Neural cell (in vitro differentiated cells): Measurements from ENCODE around the gene LUC7L. TPM values are rescaled to one million over a fixed set of nuclear protein-coding genes. Genes with fewer than 3 reads are reported as not detected.
"Not testable (repeated sequence)": the region's sequence is repeated elsewhere in the genome, so short reads cannot be mapped to it uniquely, and the experiment has no call there.

Experiments used
- H2AFZ ChIP-seq: fragments of 200-600, 300-800 bp; sonication (generic), shearing (Covaris generic); 2 replicates; pipeline ENCODE4 v1.6.0; 2014; ENCODE audit warnings: low read depth, mild to moderate bottlenecking, antibody characterized with exemption, low read length, moderate library complexity
- H3F3A ChIP-seq: fragments of 200-600 bp; shearing (Covaris generic); 2 replicates; pipeline ENCODE4 v1.6.1; 2016; ENCODE audit warnings: mild to moderate bottlenecking, moderate library complexity, mixed read lengths, antibody characterized with exemption, low read length; ENCODE audit not compliant: insufficient read depth, poor library complexity, severe bottlenecking
- H3K27ac ChIP-seq: fragments of 200-600, 300-800 bp; sonication (generic), shearing (Covaris generic); 2 replicates; pipeline ENCODE4 v1.5.1; 2014; ENCODE audit warnings: mild to moderate bottlenecking, low read length, moderate library complexity
- H3K27me3 ChIP-seq: fragments of 300-800, 200-600 bp; sonication (generic), shearing (Covaris generic); 2 replicates; pipeline ENCODE4 v1.6.0; 2014; ENCODE audit warnings: mild to moderate bottlenecking, low read depth, low read length, moderate library complexity; ENCODE audit not compliant: insufficient read depth
- H3K36me3 ChIP-seq: fragments of 300-800, 200-600 bp; sonication (generic), shearing (Covaris generic); 2 replicates; pipeline ENCODE4 v1.5.1; 2014; ENCODE audit warnings: mild to moderate bottlenecking, antibody characterized with exemption, low read length, moderate library complexity; ENCODE audit not compliant: insufficient read depth
- H3K4me2 ChIP-seq: fragments of 300-800, 200-600 bp; sonication (generic), shearing (Covaris generic); 2 replicates; pipeline ENCODE4 v1.6.0; 2014; ENCODE audit warnings: mild to moderate bottlenecking, low read length
- H3K4me3 ChIP-seq: fragments of 300-800, 200-600 bp; sonication (generic), shearing (Covaris generic); 2 replicates; pipeline ENCODE4 v1.5.1; 2014; ENCODE audit warnings: mild to moderate bottlenecking, low read length, moderate library complexity
- H3K79me2 ChIP-seq: fragments of 200-600 bp; shearing (Covaris generic); replicated peaks from 2 replicates; pipeline ENCODE4 v1.6.0; 2014; ENCODE audit warnings: mild to moderate bottlenecking, low read length, moderate library complexity; ENCODE audit not compliant: insufficient read depth
- H3K9ac ChIP-seq: fragments of 300-800, 200-600 bp; sonication (generic), shearing (Covaris generic); 2 replicates; pipeline ENCODE4 v1.6.1; 2016; ENCODE audit warnings: mild to moderate bottlenecking, low read length, mixed read lengths
- H3K9me2 ChIP-seq: fragments of 200-600 bp; shearing (Covaris generic); 2 replicates; pipeline ENCODE4 v1.6.1; 2016; ENCODE audit warnings: mild to moderate bottlenecking, low read length, mixed read lengths; ENCODE audit not compliant: insufficient read depth
- H3K9me3 ChIP-seq: fragments of 200-600, 300-800 bp; sonication (generic), shearing (Covaris generic); 2 replicates; pipeline ENCODE4 v1.6.1; 2016; ENCODE audit warnings: mild to moderate bottlenecking, mixed run types, low read length, moderate library complexity, mixed read lengths
- H4K20me1 ChIP-seq: fragments of 200-600 bp; shearing (Covaris generic); 2 replicates; pipeline ENCODE4 v1.6.1; 2016; ENCODE audit warnings: mild to moderate bottlenecking, mixed run types; ENCODE audit not compliant: insufficient read depth
- EP300 ChIP-seq: fragments of 450-650 bp; conservative IDR thresholded peaks from 2 replicates; pipeline ENCODE4 v1.6.1; 2014; ENCODE audit warnings: antibody characterized with exemption, mild to moderate bottlenecking, moderate library complexity; ENCODE audit not compliant: poor library complexity, severe bottlenecking
- EZH2 ChIP-seq: fragments of 200-600, 300-800 bp; shearing (Covaris generic), sonication (generic); IDR thresholded peaks from 2 replicates; pipeline ENCODE4 v1.6.1; 2014; ENCODE audit warnings: antibody characterized with exemption, low read length, borderline replicate concordance, mild to moderate bottlenecking; ENCODE audit not compliant: insufficient read depth, poor library complexity, severe bottlenecking
- MXI1 ChIP-seq: fragments of 450-650 bp; conservative IDR thresholded peaks from 2 replicates; pipeline ENCODE4 v1.6.1; 2014; ENCODE audit warnings: antibody characterized with exemption, mild to moderate bottlenecking; ENCODE audit not compliant: poor library complexity, severe bottlenecking
- POLR2AphosphoS5 ChIP-seq: IDR thresholded peaks from 2 replicates; pipeline ENCODE4 v1.6.1; 2012
- RAD21 ChIP-seq: fragments of 450-650 bp; conservative IDR thresholded peaks from 2 replicates; pipeline ENCODE4 v1.6.1; 2014; ENCODE audit warnings: antibody characterized with exemption, mild to moderate bottlenecking, moderate library complexity
- REST ChIP-seq: IDR thresholded peaks from 2 replicates; pipeline ENCODE4 v1.6.1; 2012; ENCODE audit warnings: borderline replicate concordance
- SMC3 ChIP-seq: fragments of 450-650 bp; conservative IDR thresholded peaks from 2 replicates; pipeline ENCODE4 v1.6.1; 2014; ENCODE audit warnings: antibody characterized with exemption, mild to moderate bottlenecking, moderate library complexity; ENCODE audit not compliant: poor library complexity
- TAF1 ChIP-seq: IDR thresholded peaks from 2 replicates; pipeline ENCODE4 v1.6.1; 2012; ENCODE audit warnings: low read depth
- polyA plus RNA-seq: library from polyadenylated mRNA; depleted of rRNA; stranded (reverse); fragments of >200 nt; gene quantifications from 2 replicates; pipeline ENCODE4 v1.2.3, GENCODE V29; 2014
- TF ChIP-seq, protein P1 (sequence below): fragments of 450-650 bp; IDR thresholded peaks from 2 replicates; pipeline ENCODE4 v1.5.1; 2014; ENCODE audit warnings: antibody characterized with exemption, mild to moderate bottlenecking, moderate library complexity; ENCODE audit not compliant: poor library complexity, severe bottlenecking

Gene LUC7L
- polyA plus RNA-seq, 1 donor from 2014 or later = 564 TPM

- H3K9ac ChIP-seq = no peak overlapping the region
- H3F3A ChIP-seq = no peaks in the 10 kb centered on the region
- H3K4me2 ChIP-seq = no peak overlapping the region
- no peak overlapping the region for H2AFZ ChIP-seq
- H3K27ac ChIP-seq = no peak overlapping the region
- H3K4me3 ChIP-seq = no peak overlapping the region
- no peak for TF ChIP-seq EZH2
- no peak for TF ChIP-seq SMC3
- no peak for TF ChIP-seq MXI1
- TF ChIP-seq EP300 = no peak
- no peak for TF ChIP-seq RAD21
- TF ChIP-seq REST = no peak
- TF ChIP-seq, protein P1, sequence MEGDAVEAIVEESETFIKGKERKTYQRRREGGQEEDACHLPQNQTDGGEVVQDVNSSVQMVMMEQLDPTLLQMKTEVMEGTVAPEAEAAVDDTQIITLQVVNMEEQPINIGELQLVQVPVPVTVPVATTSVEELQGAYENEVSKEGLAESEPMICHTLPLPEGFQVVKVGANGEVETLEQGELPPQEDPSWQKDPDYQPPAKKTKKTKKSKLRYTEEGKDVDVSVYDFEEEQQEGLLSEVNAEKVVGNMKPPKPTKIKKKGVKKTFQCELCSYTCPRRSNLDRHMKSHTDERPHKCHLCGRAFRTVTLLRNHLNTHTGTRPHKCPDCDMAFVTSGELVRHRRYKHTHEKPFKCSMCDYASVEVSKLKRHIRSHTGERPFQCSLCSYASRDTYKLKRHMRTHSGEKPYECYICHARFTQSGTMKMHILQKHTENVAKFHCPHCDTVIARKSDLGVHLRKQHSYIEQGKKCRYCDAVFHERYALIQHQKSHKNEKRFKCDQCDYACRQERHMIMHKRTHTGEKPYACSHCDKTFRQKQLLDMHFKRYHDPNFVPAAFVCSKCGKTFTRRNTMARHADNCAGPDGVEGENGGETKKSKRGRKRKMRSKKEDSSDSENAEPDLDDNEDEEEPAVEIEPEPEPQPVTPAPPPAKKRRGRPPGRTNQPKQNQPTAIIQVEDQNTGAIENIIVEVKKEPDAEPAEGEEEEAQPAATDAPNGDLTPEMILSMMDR = no peak
- no peak for TF ChIP-seq TAF1
- no peak for TF ChIP-seq POLR2AphosphoS5
- no peaks in the 10 kb centered on the region for H3K36me3 ChIP-seq
- H3K9me3 ChIP-seq = no peaks in the 10 kb centered on the region
- no peaks in the 10 kb centered on the region for H3K9me2 ChIP-seq
- H3K79me2 ChIP-seq = peaks cover 27% of the 10 kb centered on the region
- no peaks in the 10 kb centered on the region for H3K27me3 ChIP-seq
- H4K20me1 ChIP-seq = no peaks in the 10 kb centered on the region
These were observed 1.7 kb upstream of the LUC7L start for GRCh38 chr16:230949-231348.

- H3K36me3 ChIP-seq, H3K4me3 ChIP-seq, H3K27me3 ChIP-seq, H3K9me2 ChIP-seq, H3K9ac ChIP-seq, H4K20me1 ChIP-seq, H2AFZ ChIP-seq, H3K9me3 ChIP-seq, H3K27ac ChIP-seq, H3F3A ChIP-seq, H3K4me2 ChIP-seq: not testable (repeated sequence)
- H3K79me2 ChIP-seq = peaks cover 31% of the 10 kb centered on the region
These were observed 1.1 kb upstream of the LUC7L start for GRCh38 chr16:230351-230750.

- peak overlapping the region; percentile 97 for H3K27ac ChIP-seq
- H3K9me2 ChIP-seq = no peaks in the 10 kb centered on the region
- no peaks in the 10 kb centered on the region for H3K9me3 ChIP-seq
- H3K9ac ChIP-seq = peak overlapping the region; percentile 97
- peak overlapping the region; percentile 96 for H3K4me3 ChIP-seq
- no peaks in the 10 kb centered on the region for H3K27me3 ChIP-seq
- peaks cover 34% of the 10 kb centered on the region for H3K79me2 ChIP-seq
- no peak for TF ChIP-seq SMC3
- no peak for TF ChIP-seq REST
- TF ChIP-seq RAD21 = no peak
- no peak for TF ChIP-seq EZH2
- no peak overlapping the region for H3K4me2 ChIP-seq
- no peak overlapping the region for H2AFZ ChIP-seq
- no peaks in the 10 kb centered on the region for H3F3A ChIP-seq
- no peaks in the 10 kb centered on the region for H4K20me1 ChIP-seq
- no peaks in the 10 kb centered on the region for H3K36me3 ChIP-seq
These were observed 557 bp upstream of the LUC7L start for GRCh38 chr16:229731-230281.
